IMR-90 (cell line): ENCODE results near the gene HIGD2A. TPM values are rescaled to one million over a fixed set of nuclear protein-coding genes. Genes with fewer than 3 reads are reported as not detected.

Experiments used
- ATAC-seq: fragments of 200-7000 bp; cut with Tn5 transposase; 2 replicates; pipeline ENCODE4 v1.9.1; 2020; ENCODE audit warnings: low read depth, mild to moderate bottlenecking, moderate library complexity
- BruUV-seq: library from RNA; stranded (reverse); fragments of 400-500 nt; replicated peaks from 2 replicates; lab custom pipeline; 2021; lab: Mats Ljungman, UMichigan
- CTCF ChIA-PET: fragments of 300-600 bp; formaldehyde crosslinking; extraction: SDS; loops from one replicate; lab custom pipeline; 2021; ENCODE audit warnings: antibody characterized with exemption; lab: Yijun Ruan, JAX
- POLR2A ChIA-PET: fragments of 300-600 bp; sonication (Branson Sonifier 250); formaldehyde crosslinking; loops from one replicate; lab custom pipeline; 2022; ENCODE audit warnings: antibody characterized with exemption; ENCODE audit not compliant: unreplicated experiment; lab: Charles Lee
- DNase-seq: peaks from one replicate; pipeline ENCODE4 v3.0.0; 2013
- H2AFZ ChIP-seq: replicated peaks from 2 replicates; pipeline ENCODE3; 2013; ENCODE audit warnings: low read length, mild to moderate bottlenecking; ENCODE audit not compliant: poor library complexity
- H2AK5ac ChIP-seq: 2 replicates; pipeline ENCODE4 v1.6.1; 2013; ENCODE audit warnings: low read depth, low read length, inconsistent platforms
- H2AK9ac ChIP-seq: replicated peaks from 2 replicates; pipeline ENCODE3; 2013; ENCODE audit warnings: mild to moderate bottlenecking, low read depth, low read length, moderate library complexity; ENCODE audit not compliant: poor library complexity
- H2BK120ac ChIP-seq: 2 replicates; pipeline ENCODE4 v1.6.1; 2013; ENCODE audit warnings: low read depth, low read length, inconsistent platforms
- H2BK15ac ChIP-seq: 3 replicates; pipeline ENCODE4 v1.6.1; 2013; ENCODE audit warnings: low read depth, low read length, inconsistent platforms
- H2BK20ac ChIP-seq: 2 replicates; pipeline ENCODE4 v1.6.1; 2013; ENCODE audit warnings: low read depth, mild to moderate bottlenecking, inconsistent platforms, low read length, moderate library complexity
- H2BK5ac ChIP-seq: 2 replicates; pipeline ENCODE4 v1.6.1; 2013; ENCODE audit warnings: mild to moderate bottlenecking, low read depth, low read length, inconsistent platforms; ENCODE audit not compliant: poor library complexity, severe bottlenecking
- H3K14ac ChIP-seq: replicated peaks from 2 replicates; pipeline ENCODE4 v1.6.1; 2013; ENCODE audit warnings: low read depth, low read length, inconsistent platforms
- H3K18ac ChIP-seq: 2 replicates; pipeline ENCODE4 v1.6.1; 2013; ENCODE audit warnings: low read depth, low read length, control low read depth
- H3K23ac ChIP-seq: 2 replicates; pipeline ENCODE4 v1.6.1; 2013; ENCODE audit warnings: low read depth, low read length, inconsistent platforms
- H3K27ac ChIP-seq: 2 replicates; pipeline ENCODE4 v1.5.1; 2013; ENCODE audit warnings: mild to moderate bottlenecking, control low read depth, low read length; ENCODE audit not compliant: insufficient read depth
- H3K27me3 ChIP-seq: 2 replicates; pipeline ENCODE4 v1.6.1; 2013; ENCODE audit warnings: low read length; ENCODE audit not compliant: control insufficient read depth, insufficient read depth
- H3K36me3 ChIP-seq: 2 replicates; pipeline ENCODE4 v1.6.1; 2013; ENCODE audit warnings: low read length, mixed read lengths; ENCODE audit not compliant: control insufficient read depth, insufficient read depth
- H3K4ac ChIP-seq: 2 replicates; pipeline ENCODE4 v1.6.1; 2013; ENCODE audit warnings: low read depth, low read length, inconsistent platforms
- H3K4me1 ChIP-seq: 2 replicates; pipeline ENCODE4 v1.6.1; 2013; ENCODE audit warnings: low read length, mixed read lengths; ENCODE audit not compliant: control insufficient read depth, insufficient read depth
- H3K4me2 ChIP-seq: 2 replicates; pipeline ENCODE4 v1.6.1; 2013; ENCODE audit warnings: low read depth, mild to moderate bottlenecking, control low read depth, low read length, moderate library complexity
- H3K4me3 ChIP-seq: 2 replicates; pipeline ENCODE4 v1.5.1; 2013; ENCODE audit warnings: low read depth, mild to moderate bottlenecking, control low read depth, low read length, moderate library complexity; ENCODE audit not compliant: insufficient read depth
- H3K56ac ChIP-seq: 2 replicates; pipeline ENCODE4 v1.6.1; 2013; ENCODE audit warnings: low read length, inconsistent platforms; ENCODE audit not compliant: insufficient read depth; ENCODE audit errors: extremely low read depth
- H3K79me1 ChIP-seq, 2 experiments: 2 replicates each; pipeline ENCODE4 v1.6.1; 2013; ENCODE audit warnings: low read length in 2 of 2, inconsistent platforms in 1 of 2, low read depth in 1 of 2
- H3K9ac ChIP-seq: 2 replicates; pipeline ENCODE4 v1.6.1; 2013; ENCODE audit warnings: low read depth, low read length, control low read depth
- H3K9me1 ChIP-seq: 2 replicates; pipeline ENCODE4 v1.6.1; 2013; ENCODE audit warnings: low read length, inconsistent platforms; ENCODE audit not compliant: insufficient read depth
- H3K9me3 ChIP-seq: 2 replicates; pipeline ENCODE4 v1.6.1; 2013; ENCODE audit warnings: low read length; ENCODE audit not compliant: control insufficient read depth, insufficient read depth
- H4K20me1 ChIP-seq: 2 replicates; pipeline ENCODE4 v1.6.1; 2013; ENCODE audit warnings: low read length, inconsistent platforms; ENCODE audit not compliant: insufficient read depth
- H4K5ac ChIP-seq: 2 replicates; pipeline ENCODE4 v1.6.1; 2013; ENCODE audit warnings: mild to moderate bottlenecking, low read depth, low read length, control low read depth
- H4K8ac ChIP-seq, 2 experiments: 2 replicates each; pipeline ENCODE4 v1.6.1; 2013; ENCODE audit warnings: low read depth in 2 of 2, low read length in 2 of 2, control low read depth in 1 of 2, inconsistent platforms in 1 of 2
- H4K91ac ChIP-seq: 2 replicates; pipeline ENCODE4 v1.6.1; 2013; ENCODE audit warnings: low read depth, low read length, inconsistent platforms; ENCODE audit not compliant: insufficient read depth
- CHD1 ChIP-seq: IDR thresholded peaks from 2 replicates; pipeline ENCODE4 v1.6.1; 2012; ENCODE audit warnings: low read depth, low read length, improper control_type of control experiment
- MXI1 ChIP-seq: IDR thresholded peaks from 2 replicates; pipeline ENCODE4 v1.6.1; 2012; ENCODE audit warnings: low read depth, mild to moderate bottlenecking, low read length, moderate library complexity, borderline replicate concordance
- WGBS, 2 experiments: methylation state at CpG; one replicate each; pipeline versions ENCODE4 v1.1.5 to v1.1.7; 2013; ENCODE audit warnings: missing lambda C conversion rate in 2 of 2; ENCODE audit not compliant: insufficient read length in 1 of 2; ENCODE audit errors: extremely low coverage in 2 of 2; 5-methylcytosine and 5-hydroxymethylcytosine counted together
- dilution Hi-C: fragments of 300-500 bp; cut with HindIII; formaldehyde crosslinking; loops from one replicate; pipeline ENCODE4 v1.14.3; 2018; ENCODE audit warnings: low sequenced_read_pairs; ENCODE audit not compliant: unreplicated experiment
- in situ Hi-C: fragments of 300-500 bp; cut with MboI; formaldehyde crosslinking; loops from 3 replicates; pipeline ENCODE4 v1.14.3; 2019; ENCODE audit warnings: low sequenced_read_pairs, inconsistent platforms, mixed read lengths
- intact Hi-C: fragments of 100-400 bp; cut with micrococcal nuclease; formaldehyde crosslinking; loops from 2 replicates; pipeline ENCODE4 v1.10.0; 2022
- polyA plus RNA-seq, 3 experiments: library from polyadenylated mRNA; depleted of rRNA; stranded (reverse); fragments of >200 nt; gene quantifications; 2 replicates each; pipeline ENCODE4 v1.2.3, GENCODE V29; 2012; ENCODE audit warnings: low replicate concordance in 1 of 3
- total RNA-seq: library from RNA; depleted of rRNA; stranded (reverse); fragments of >200 nt; gene quantifications from 2 replicates; pipeline ENCODE4 v1.2.3, GENCODE V29; 2012

HIGD2A gene
- total and polyA plus RNA-seq, 2 of the 4 experiments (the other 2 are of a cell fraction): 35.0 to 131 TPM

DNA sequence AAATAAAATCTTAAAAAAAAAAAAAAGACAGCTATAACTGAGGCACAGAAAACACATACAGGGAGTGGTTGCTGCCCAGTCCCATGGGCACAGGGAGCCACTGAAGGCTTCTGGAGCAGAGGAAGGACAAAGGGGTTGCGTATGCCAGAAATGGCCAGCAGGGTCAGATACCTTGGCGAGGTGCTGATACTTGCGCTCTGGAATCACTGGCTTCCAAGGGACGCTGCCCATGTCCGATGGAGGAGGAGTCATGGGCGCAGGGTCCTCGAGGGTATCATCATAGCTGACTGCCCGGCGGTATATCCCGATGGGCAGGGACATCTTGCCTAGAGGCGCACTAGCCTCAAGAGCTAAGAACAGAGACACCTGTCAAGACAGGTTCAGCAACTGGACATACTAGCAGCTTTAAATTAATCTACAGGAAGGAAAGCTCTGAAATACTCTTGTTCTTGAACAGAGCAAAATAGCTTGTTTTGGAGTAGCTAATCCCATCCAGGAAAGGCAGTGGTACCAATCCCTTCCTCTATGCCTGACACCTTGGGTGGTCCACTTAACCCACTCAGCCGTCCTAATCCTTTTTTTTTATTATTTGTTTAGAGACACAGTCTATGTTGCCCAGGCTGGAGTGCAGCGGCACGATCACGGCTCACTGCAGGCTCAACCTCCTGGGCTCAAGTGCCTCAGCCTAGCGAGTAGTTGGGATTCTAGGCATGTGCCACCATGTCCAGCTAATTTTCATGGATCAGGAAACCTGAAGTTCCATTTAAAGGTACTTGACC, 33.0 kb upstream of the HIGD2A start:
- dilution Hi-C loops (no loop called here), in situ Hi-C loops (no loop called here), intact Hi-C loops (no loop called here)
- Histone ChIP-seq H3K9me1 (peaks cover 12% of the 10 kb centered on the region), H3K27me3 (no peaks in the 10 kb centered on the region), H4K8ac (no peak overlapping the region), H3K9me3 (no peaks in the 10 kb centered on the region), H2BK120ac (no peak overlapping the region), H3K23ac (no peak overlapping the region), H3K4me3 (no peak overlapping the region), H3K27ac (no peak overlapping the region), H3K79me1 (peaks cover 38 to 53% of the 10 kb centered on the region in 2 experiments), H3K9ac (no peak overlapping the region), H2BK20ac (no peak overlapping the region), H2BK5ac (no peak overlapping the region), H2AK5ac (no peak overlapping the region), H2BK15ac (no peak overlapping the region), H2AFZ (no peak overlapping the region), H3K14ac (no peak overlapping the region), H3K56ac (no peak overlapping the region), H2AK9ac (no peak overlapping the region), H4K5ac (no peak overlapping the region), H3K4me2 (no peak overlapping the region), H4K91ac (no peak overlapping the region), H3K4me1 (0 out of 2 replicates have a peak, but pooled peaks cover 2% of the 10 kb centered on the region), H3K18ac (no peak overlapping the region), H3K4ac (no peak overlapping the region), H3K36me3 (peaks cover 49% of the 10 kb centered on the region), H4K20me1 (peaks cover 54% of the 10 kb centered on the region)
- no peak for DNase-seq
- TF ChIP-seq CHD1 (no peak), MXI1 (no peak)
- 88% methylated on average over 7 of the region's 16 CpGs; no CpG with 5 or more reads in 1 of the 2 experiments for WGBS, 2 experiments
- ATAC-seq: no peak
- no TSS peak for BruUV-seq
- POLR2A ChIA-PET: interaction anchor here (0.6 kb wide), 1 partner anchor 34 kb away, joined by 9 read pairs; no protein-coding TSS in a partner anchor
- CTCF ChIA-PET: interaction anchor here (0.6 to 1.0 kb wide), 3 partner anchors 62 to 608 kb away, joined by 3 read pairs; no protein-coding TSS in a partner anchor
